Amygdala (tissue), 56 donors: ENCODE data around the gene ZNF423.
A peak's percentile ranks its signal among the peaks of the same experiment; 100 is the strongest.

ENCODE experiments used
- DNase-seq, 56 donors: peaks; one replicate each; lab custom pipeline; 2025; lab: John Stamatoyannopoulos, UW

The ZNF423 gene

GRCh38 chr16:49491771-49492761, 363.8 kb downstream of the ZNF423 start:
- peak in 27 of 56 donors; percentile 8 to 64 (median 31) for DNase-seq

GRCh38 chr16:49491106-49491670, 364.7 kb downstream of the ZNF423 start:
- DNase-seq: no peak

GRCh38 chr16:49490321-49490705, 365.6 kb downstream of the ZNF423 start:
- no peak for DNase-seq

- no peak for DNase-seq
Observed at GRCh38 chr16:49489686-49490320, 366.1 kb downstream of the ZNF423 start.

GRCh38 chr16:49488740-49489525, 367.0 kb downstream of the ZNF423 start:
- no peak for DNase-seq

- no peak for DNase-seq
Observed at GRCh38 chr16:49488336-49488735, 367.6 kb downstream of the ZNF423 start.

- DNase-seq: no peak
Observed at GRCh38 chr16:49487746-49488145, 368.2 kb downstream of the ZNF423 start.

GRCh38 chr16:49486400-49486799, 369.5 kb downstream of the ZNF423 start:
- no peak for DNase-seq

GRCh38 chr16:49485663-49486062, 370.2 kb downstream of the ZNF423 start:
- no peak for DNase-seq

- DNase-seq: no peak
Observed at GRCh38 chr16:49484936-49485335, 371.0 kb downstream of the ZNF423 start.

- DNase-seq: peak in 15 of 56 donors; percentile 4 to 62 (median 36)
Observed at GRCh38 chr16:49484451-49484849, 371.5 kb downstream of the ZNF423 start.

GRCh38 chr16:49483651-49484450, 372.1 kb downstream of the ZNF423 start:
- no peak for DNase-seq

- DNase-seq: no peak
Observed at GRCh38 chr16:49483251-49483650, 372.7 kb downstream of the ZNF423 start.

- DNase-seq: no peak
Observed at GRCh38 chr16:49482690-49483089, 373.2 kb downstream of the ZNF423 start.

- DNase-seq: no peak
Observed at GRCh38 chr16:49478616-49479015, 377.3 kb downstream of the ZNF423 start.

GRCh38 chr16:49478107-49478506, 377.8 kb downstream of the ZNF423 start:
- no peak for DNase-seq

- DNase-seq: no peak
Observed at GRCh38 chr16:49477250-49477895, 378.5 kb downstream of the ZNF423 start.

GRCh38 chr16:49474741-49475140, 381.2 kb downstream of the ZNF423 start:
- DNase-seq: no peak

GRCh38 chr16:49473773-49474172, 382.1 kb downstream of the ZNF423 start:
- no peak for DNase-seq
